Activated CD4-positive, alpha-beta T cell treated with anti-CD3 and anti-CD28 coated beads for 48 hours (primary cell): ENCODE results near the gene LEFTY2.
"Not testable (repeated sequence)": the region's sequence is repeated elsewhere in the genome, so short reads cannot be mapped to it uniquely, and the experiment has no call there.

ENCODE experiments used
- DNase-seq: peaks from one replicate; pipeline ENCODE4 v3.0.0-alpha.2; 2020

LEFTY2 gene

GRCh38 chr1:225899044-225899925 lies 41.7 kb downstream of the LEFTY2 start:
- DNase-seq: no peak

- no peak for DNase-seq
Measured at GRCh38 chr1:225897595-225898514, 43.2 kb downstream of the LEFTY2 start.

- DNase-seq: peak; percentile 71
Measured at GRCh38 chr1:225896937-225897549, 44.0 kb downstream of the LEFTY2 start.

- no peak for DNase-seq
Measured at GRCh38 chr1:225896494-225896893, 44.5 kb downstream of the LEFTY2 start.

GRCh38 chr1:225892307-225892706 lies 48.7 kb downstream of the LEFTY2 start:
- no peak for DNase-seq

- DNase-seq: no peak
Measured at GRCh38 chr1:225891229-225891972, 49.6 kb downstream of the LEFTY2 start.

GRCh38 chr1:225890346-225891228 lies 50.4 kb downstream of the LEFTY2 start:
- DNase-seq: no peak

GRCh38 chr1:225889743-225890142 lies 51.3 kb downstream of the LEFTY2 start:
- no peak for DNase-seq

- no peak for DNase-seq
Measured at GRCh38 chr1:225888898-225889601, 52.0 kb downstream of the LEFTY2 start, which contains the start of gene LEFTY1. TSS of gene LEFTY1 (minus strand) at chr1:225889146. CDS start at chr1:225889066, 80 bp downstream.

GRCh38 chr1:225888289-225888897 lies 52.6 kb downstream of the LEFTY2 start:
- no peak for DNase-seq

GRCh38 chr1:225887554-225888288 lies 53.3 kb downstream of the LEFTY2 start:
- DNase-seq: not testable (repeated sequence)

- no peak for DNase-seq
Measured at GRCh38 chr1:225887030-225887314, 54.0 kb downstream of the LEFTY2 start.
